ENCODE measurements around the gene PTPRM.

GRCh38 chr18:8413189-8413588, 846.1 kb downstream of the PTPRM start:
- TF ChIP-seq GLIS3 (CRISPR knock-in tag; IDR thresholded peaks at IDR 0.05) (no peak), ZFP30 (CRISPR knock-in tag; IDR thresholded peaks at IDR 0.05) (no peak), OSR1 (CRISPR knock-in tag; IDR thresholded peaks at IDR 0.05) (no peak), ESRRG (CRISPR knock-in tag; IDR thresholded peaks at IDR 0.05) (no peak), ZNF8 (CRISPR knock-in tag; IDR thresholded peaks at IDR 0.05) (no peak), ZC3H10 (CRISPR knock-in tag; IDR thresholded peaks at IDR 0.05) (no peak), ZNF70 (CRISPR knock-in tag; IDR thresholded peaks at IDR 0.05) (no peak), RARB (CRISPR knock-in tag; IDR thresholded peaks at IDR 0.05) (no peak)
- TF ChIP-seq, protein P1, sequence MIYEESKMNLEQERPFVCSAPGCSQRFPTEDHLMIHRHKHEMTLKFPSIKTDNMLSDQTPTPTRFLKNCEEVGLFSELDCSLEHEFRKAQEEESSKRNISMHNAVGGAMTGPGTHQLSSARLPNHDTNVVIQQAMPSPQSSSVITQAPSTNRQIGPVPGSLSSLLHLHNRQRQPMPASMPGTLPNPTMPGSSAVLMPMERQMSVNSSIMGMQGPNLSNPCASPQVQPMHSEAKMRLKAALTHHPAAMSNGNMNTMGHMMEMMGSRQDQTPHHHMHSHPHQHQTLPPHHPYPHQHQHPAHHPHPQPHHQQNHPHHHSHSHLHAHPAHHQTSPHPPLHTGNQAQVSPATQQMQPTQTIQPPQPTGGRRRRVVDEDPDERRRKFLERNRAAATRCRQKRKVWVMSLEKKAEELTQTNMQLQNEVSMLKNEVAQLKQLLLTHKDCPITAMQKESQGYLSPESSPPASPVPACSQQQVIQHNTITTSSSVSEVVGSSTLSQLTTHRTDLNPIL (CRISPR knock-in tag; IDR thresholded peaks at IDR 0.05; ENCODE audit: low read depth): no peak

Data from SK-N-SH treated with all-trans-retinoic acid at 6 μM for 48 hours (cell line).